Measurements from ENCODE around the gene CFAP54.

GRCh38 chr12:96497855-96498254 lies 8.5 kb downstream of the CFAP54 start:
- TF ChIP-seq CTCF (conservative IDR thresholded peaks at IDR 0.05 in 1 of 2, IDR thresholded peaks at IDR 0.05 in 1 of 2; ENCODE audit: low read depth in 1 of 2, low read length in 2 of 2), result no peak
- TF ChIP-seq EZH2 (IDR thresholded peaks at IDR 0.05; ENCODE audit: low read length, missing control alignments), result no peak

All from fibroblast of lung (primary cell).